ENCODE results near the gene KIAA1958. TPM values are rescaled to one million over a fixed set of nuclear protein-coding genes. Genes with fewer than 3 reads are reported as not detected.

Gene KIAA1958
- total RNA-seq, 1 donor from 2014 or later, result 5.3 TPM

- intact Hi-C loops (cut with DNase I), result no loop called here
- no peak for DNase-seq (ENCODE audit: low spot score)
These were observed 62.4 kb downstream of the KIAA1958 start for GRCh38 chr9:112548836-112549595.

GRCh38 chr9:112550531-112550930 is 63.9 kb downstream of the KIAA1958 start:
- intact Hi-C loops (cut with DNase I), result no loop called here
- no peak for DNase-seq (ENCODE audit: low spot score)

- intact Hi-C loops (cut with DNase I), result no loop called here
These were observed 65.0 kb downstream of the KIAA1958 start for GRCh38 chr9:112551641-112552040.

GRCh38 chr9:112552229-112553056 is 65.8 kb downstream of the KIAA1958 start:
- intact Hi-C loops (cut with DNase I), result no loop called here
- DNase-seq (ENCODE audit: low spot score), result no peak

More at GRCh38 chr9:112551641-112552040, 65.0 kb downstream of the KIAA1958 start:
- DNase-seq (ENCODE audit: low spot score), result no peak

- intact Hi-C loops (cut with DNase I), result no loop called here
- no peak for DNase-seq (ENCODE audit: low spot score)
These were observed 66.7 kb downstream of the KIAA1958 start for GRCh38 chr9:112553256-112553826.

GRCh38 chr9:112554516-112554915 is 67.9 kb downstream of the KIAA1958 start:
- intact Hi-C loops (cut with DNase I), result no loop called here
- no peak for DNase-seq (ENCODE audit: low spot score)

GRCh38 chr9:112555101-112555643 is 68.5 kb downstream of the KIAA1958 start:
- intact Hi-C loops (cut with DNase I), result no loop called here
- no peak for DNase-seq (ENCODE audit: low spot score)

- intact Hi-C loops (cut with DNase I), result no loop called here
- no peak for DNase-seq (ENCODE audit: low spot score)
These were observed 69.3 kb downstream of the KIAA1958 start for GRCh38 chr9:112555844-112556482.

GRCh38 chr9:112556497-112557442 is 70.1 kb downstream of the KIAA1958 start:
- intact Hi-C loops (cut with DNase I), result no loop called here
- DNase-seq (ENCODE audit: low spot score), result no peak

GRCh38 chr9:112558476-112558875 is 71.8 kb downstream of the KIAA1958 start:
- intact Hi-C loops (cut with DNase I), result no loop called here
- DNase-seq (ENCODE audit: low spot score), result no peak

- DNase-seq (ENCODE audit: low spot score), result no peak
- intact Hi-C loops (cut with DNase I), result no loop called here
These were observed 72.4 kb downstream of the KIAA1958 start for GRCh38 chr9:112558978-112559377.

- intact Hi-C loops (cut with DNase I), result no loop called here
- no peak for DNase-seq (ENCODE audit: low spot score)
These were observed 73.2 kb downstream of the KIAA1958 start for GRCh38 chr9:112559629-112560413.

- intact Hi-C loops (cut with DNase I), result no loop called here
- DNase-seq (ENCODE audit: low spot score), result no peak
These were observed 75.8 kb downstream of the KIAA1958 start for GRCh38 chr9:112562235-112562958.

GRCh38 chr9:112569186-112569585 is 82.6 kb downstream of the KIAA1958 start:
- DNase-seq (ENCODE audit: low spot score), result no peak
- intact Hi-C loops (cut with DNase I), result no loop called here

GRCh38 chr9:112570671-112571167 is 84.1 kb downstream of the KIAA1958 start:
- intact Hi-C loops (cut with DNase I), result no loop called here
- DNase-seq (ENCODE audit: low spot score), result no peak

- no peak for DNase-seq (ENCODE audit: low spot score)
- intact Hi-C loops (cut with DNase I), result no loop called here
These were observed 85.2 kb downstream of the KIAA1958 start for GRCh38 chr9:112571624-112572355.

Data from cardiac septum (tissue), 1 donor.